ENCODE results near the gene PPP4C.
A peak's percentile ranks its signal among the peaks of the same experiment; 100 is the strongest.
"Not testable (repeated sequence)": the region's sequence is repeated elsewhere in the genome, so short reads cannot be mapped to it uniquely, and the experiment has no call there.

PPP4C gene

GRCh38 chr16:30125690-30126089 lies 49.9 kb downstream of the PPP4C start:
- DNase-seq (ENCODE audit: low read depth in 2 of 2) = not testable (repeated sequence)

GRCh38 chr16:30127993-30128392 lies 52.2 kb downstream of the PPP4C start:
- no peak for DNase-seq (ENCODE audit: low read depth in 2 of 2)

GRCh38 chr16:30131869-30132475 lies 56.2 kb downstream of the PPP4C start:
- DNase-seq (ENCODE audit: low read depth in 2 of 2) = peak; percentile 22 to 24

- DNase-seq (ENCODE audit: low read depth in 2 of 2) = no peak
These were observed 56.8 kb downstream of the PPP4C start for GRCh38 chr16:30132591-30132990.

All from fibroblast of skin of left quadriceps (primary cell).